BLaER1 (cell line): Measurements from ENCODE around the gene GALNT13.

ENCODE experiments used
- H3K27ac ChIP-seq: shearing (Covaris generic); formaldehyde crosslinking; 2 replicates; pipeline ENCODE4 v1.8.1; 2022
- H3K27me3 ChIP-seq: shearing (Covaris generic); formaldehyde crosslinking; 2 replicates; pipeline ENCODE4 v1.8.1; 2022
- H3K36me3 ChIP-seq: shearing (Covaris generic); formaldehyde crosslinking; 2 replicates; pipeline ENCODE4 v1.8.1; 2022
- H3K4me1 ChIP-seq: shearing (Covaris generic); formaldehyde crosslinking; 2 replicates; pipeline ENCODE4 v1.8.1; 2022
- H3K4me2 ChIP-seq: shearing (Covaris generic); formaldehyde crosslinking; 2 replicates; pipeline ENCODE4 v1.8.1; 2022
- H3K4me3 ChIP-seq: shearing (Covaris generic); formaldehyde crosslinking; 2 replicates; pipeline ENCODE4 v1.8.1; 2022
- H3K9ac ChIP-seq: shearing (Covaris generic); formaldehyde crosslinking; 2 replicates; pipeline ENCODE4 v1.8.1; 2022
- H3K9me3 ChIP-seq: shearing (Covaris generic); formaldehyde crosslinking; 2 replicates; pipeline ENCODE4 v1.8.1; 2022
- H4K20me1 ChIP-seq: shearing (Covaris generic); formaldehyde crosslinking; 2 replicates; pipeline ENCODE4 v1.8.1; 2022
- Cebpa-rat ChIP-seq: shearing (Covaris generic); IDR thresholded peaks from 2 replicates; pipeline ENCODE4 v1.8.1; 2022

The GALNT13 gene

DNA sequence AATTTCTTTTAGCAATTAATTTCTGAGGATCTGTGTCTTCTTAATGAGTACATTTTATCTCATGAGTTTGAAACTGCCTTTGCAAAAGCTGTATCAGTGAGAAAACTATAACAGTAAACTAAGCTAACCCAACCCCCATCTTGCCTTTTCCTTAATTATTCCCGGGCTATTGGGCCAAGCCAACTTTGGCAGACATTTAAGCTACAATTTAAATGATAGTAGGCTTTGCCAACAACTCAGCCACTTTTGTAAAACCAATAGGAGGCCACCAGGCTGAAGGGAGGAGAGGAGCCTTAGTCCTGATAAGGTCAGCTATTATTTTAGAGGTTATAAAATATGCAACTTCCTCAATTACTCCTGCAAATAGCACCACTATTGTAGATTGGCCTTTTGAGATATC lies 608.8 kb downstream of the GALNT13 start:
- Histone ChIP-seq H3K36me3 (no peaks in the 10 kb centered on the region), H3K9me3 (no peaks in the 10 kb centered on the region), H3K27me3 (no peaks in the 10 kb centered on the region), H3K27ac (no peak overlapping the region), H3K4me2 (no peak overlapping the region), H4K20me1 (no peaks in the 10 kb centered on the region), H3K4me1 (no peaks in the 10 kb centered on the region), H3K4me3 (no peak overlapping the region), H3K9ac (no peak overlapping the region)
- no peak for TF ChIP-seq Cebpa-rat

DNA sequence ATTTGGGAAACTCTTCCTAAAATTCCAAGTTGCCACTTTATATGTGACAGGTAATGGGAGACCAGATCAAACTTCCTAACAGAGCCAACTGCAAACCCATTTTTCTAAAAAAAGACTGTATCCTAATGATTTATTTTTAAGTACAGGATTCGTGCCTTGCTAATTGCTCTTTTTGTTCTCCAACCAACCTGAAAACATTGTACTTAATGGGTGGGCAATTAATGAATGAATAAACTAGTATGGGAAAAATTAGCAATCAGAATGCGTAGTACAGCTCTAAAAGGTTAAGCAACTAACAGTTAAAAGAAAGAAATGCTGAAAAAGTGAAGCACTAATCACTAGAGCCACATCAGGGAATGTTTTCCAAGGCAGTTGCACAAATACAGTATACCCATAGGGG lies 609.6 kb downstream of the GALNT13 start:
- no peaks in the 10 kb centered on the region for H3K27me3 ChIP-seq
- no peaks in the 10 kb centered on the region for H3K9me3 ChIP-seq
- no peaks in the 10 kb centered on the region for H3K36me3 ChIP-seq
- H3K4me1 ChIP-seq = no peaks in the 10 kb centered on the region
- no peak overlapping the region for H3K4me2 ChIP-seq
- no peak overlapping the region for H3K27ac ChIP-seq
- TF ChIP-seq Cebpa-rat = no peak
- H3K9ac ChIP-seq = no peak overlapping the region
- H4K20me1 ChIP-seq = no peaks in the 10 kb centered on the region
- no peak overlapping the region for H3K4me3 ChIP-seq

DNA sequence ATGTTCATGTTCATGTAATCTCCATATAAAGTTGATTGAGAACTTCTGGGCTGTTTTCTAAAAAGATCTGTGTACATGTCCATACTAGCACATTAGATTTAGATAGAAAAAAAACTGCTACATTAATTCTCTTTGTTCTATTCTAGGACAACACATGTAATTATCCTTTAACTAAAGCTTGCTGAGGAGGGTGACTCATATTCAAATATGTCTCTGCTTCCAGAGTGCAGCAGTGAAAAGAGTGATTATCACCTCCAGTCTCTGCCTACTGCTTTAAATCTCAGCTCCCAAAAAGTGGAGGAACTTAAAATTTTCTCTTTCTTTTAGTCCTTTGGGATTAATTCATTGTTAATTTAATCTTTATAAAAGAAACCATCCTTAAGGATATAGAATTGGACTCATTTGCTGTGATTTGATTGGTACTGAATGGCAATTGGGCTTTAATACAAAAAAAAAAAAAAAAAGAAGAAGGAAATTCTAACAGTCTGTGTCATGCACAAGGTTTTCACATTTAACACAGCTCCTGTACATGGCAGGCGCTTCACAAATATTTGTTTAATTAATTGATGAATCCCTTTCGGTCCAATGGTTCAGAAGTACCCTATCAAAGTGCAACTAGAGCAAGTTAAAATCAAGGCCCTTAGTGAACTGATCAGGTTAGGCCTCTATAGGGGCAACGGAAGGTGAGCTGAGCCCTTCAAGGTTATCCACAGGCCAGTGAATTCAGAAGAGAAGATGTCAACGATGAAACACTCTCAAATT lies 612.8 kb downstream of the GALNT13 start:
- Histone ChIP-seq H3K4me1 (no peaks in the 10 kb centered on the region), H3K36me3 (no peaks in the 10 kb centered on the region), H3K27ac (no peak overlapping the region), H3K9me3 (no peaks in the 10 kb centered on the region), H4K20me1 (no peaks in the 10 kb centered on the region), H3K4me3 (no peak overlapping the region), H3K27me3 (no peaks in the 10 kb centered on the region), H3K9ac (no peak overlapping the region), H3K4me2 (no peak overlapping the region)
- no peak for TF ChIP-seq Cebpa-rat

DNA sequence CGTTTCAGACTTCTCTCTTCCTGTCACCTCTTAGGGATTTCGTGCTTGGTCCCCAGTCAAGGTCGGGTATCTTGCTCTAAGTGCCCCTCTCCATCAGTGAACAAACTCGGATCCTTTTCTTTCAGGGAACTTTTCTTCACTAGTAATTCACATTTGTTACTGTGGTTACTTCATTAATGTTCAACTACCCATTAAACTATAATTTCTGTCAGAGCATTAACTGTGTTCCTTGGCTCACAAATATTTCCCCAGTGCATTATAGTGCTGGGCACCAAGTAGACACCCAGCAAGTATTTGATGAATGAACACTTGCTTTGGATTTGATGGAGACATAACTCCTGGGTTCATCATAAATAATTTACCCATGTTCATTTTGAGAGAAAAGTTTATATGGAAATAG lies 617.1 kb downstream of the GALNT13 start:
- Histone ChIP-seq H3K9me3 (no peaks in the 10 kb centered on the region), H3K9ac (no peak overlapping the region), H3K4me1 (no peaks in the 10 kb centered on the region), H4K20me1 (no peaks in the 10 kb centered on the region), H3K27ac (no peak overlapping the region), H3K27me3 (no peaks in the 10 kb centered on the region), H3K36me3 (no peaks in the 10 kb centered on the region), H3K4me2 (no peak overlapping the region), H3K4me3 (no peak overlapping the region)
- TF ChIP-seq Cebpa-rat = no peak

DNA sequence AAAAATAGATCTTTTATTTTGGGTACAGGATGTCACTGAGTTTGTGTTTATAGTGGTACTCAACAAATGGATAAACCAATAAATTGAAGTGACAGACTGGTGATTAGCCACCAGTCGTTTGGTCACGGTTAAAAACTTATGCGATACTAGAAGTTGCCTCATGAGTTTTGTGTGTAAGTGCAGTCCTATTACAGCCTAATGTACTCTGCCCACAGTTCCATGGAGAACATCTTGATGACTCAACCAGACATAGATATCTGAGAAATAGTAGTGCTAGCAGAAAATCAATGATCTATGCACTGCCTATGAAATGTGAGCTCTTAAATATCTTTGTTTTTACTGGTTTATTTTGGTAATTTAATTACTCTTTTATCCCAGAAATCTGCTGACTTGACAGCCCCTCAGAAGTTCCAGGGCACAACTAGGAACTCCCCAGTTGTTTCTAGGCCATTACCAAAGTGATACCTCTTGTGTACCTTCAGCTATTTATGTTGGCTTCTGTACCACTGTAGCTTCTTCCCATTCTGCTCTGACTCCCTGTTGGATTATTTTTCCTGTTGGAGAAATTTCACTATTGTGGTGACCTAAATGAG lies 617.6 kb downstream of the GALNT13 start:
- Histone ChIP-seq H3K9ac (no peak overlapping the region), H3K27me3 (no peaks in the 10 kb centered on the region), H3K36me3 (no peaks in the 10 kb centered on the region), H3K4me2 (no peak overlapping the region), H4K20me1 (no peaks in the 10 kb centered on the region), H3K4me1 (no peaks in the 10 kb centered on the region), H3K9me3 (no peaks in the 10 kb centered on the region), H3K27ac (no peak overlapping the region), H3K4me3 (no peak overlapping the region)
- TF ChIP-seq Cebpa-rat = no peak

DNA sequence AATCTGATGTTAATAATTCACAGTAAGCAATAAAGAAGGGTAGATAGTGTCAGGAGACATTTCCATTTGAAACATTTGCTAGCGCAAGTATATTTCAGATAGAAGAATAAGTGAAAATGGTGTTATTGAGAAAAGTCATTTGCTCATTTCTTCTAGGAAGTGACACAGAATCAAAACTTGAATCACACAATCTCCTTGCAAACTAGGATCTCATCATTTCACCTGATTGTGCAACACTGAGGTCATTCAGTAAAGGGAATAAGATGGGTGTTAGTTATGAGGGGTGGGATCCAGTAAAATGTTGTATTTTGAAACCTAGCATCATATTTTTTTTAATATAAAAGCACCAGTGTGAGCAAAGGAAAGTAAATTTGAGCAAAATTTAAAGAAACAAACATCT lies 618.8 kb downstream of the GALNT13 start:
- no peaks in the 10 kb centered on the region for H3K27me3 ChIP-seq
- no peak overlapping the region for H3K4me2 ChIP-seq
- H3K4me1 ChIP-seq = no peaks in the 10 kb centered on the region
- H3K27ac ChIP-seq = no peak overlapping the region
- H3K36me3 ChIP-seq = no peaks in the 10 kb centered on the region
- H3K4me3 ChIP-seq = no peak overlapping the region
- no peaks in the 10 kb centered on the region for H4K20me1 ChIP-seq
- H3K9ac ChIP-seq = no peak overlapping the region
- H3K9me3 ChIP-seq = no peaks in the 10 kb centered on the region
- TF ChIP-seq Cebpa-rat = no peak; the same call in 1 of the 2 replicates

DNA sequence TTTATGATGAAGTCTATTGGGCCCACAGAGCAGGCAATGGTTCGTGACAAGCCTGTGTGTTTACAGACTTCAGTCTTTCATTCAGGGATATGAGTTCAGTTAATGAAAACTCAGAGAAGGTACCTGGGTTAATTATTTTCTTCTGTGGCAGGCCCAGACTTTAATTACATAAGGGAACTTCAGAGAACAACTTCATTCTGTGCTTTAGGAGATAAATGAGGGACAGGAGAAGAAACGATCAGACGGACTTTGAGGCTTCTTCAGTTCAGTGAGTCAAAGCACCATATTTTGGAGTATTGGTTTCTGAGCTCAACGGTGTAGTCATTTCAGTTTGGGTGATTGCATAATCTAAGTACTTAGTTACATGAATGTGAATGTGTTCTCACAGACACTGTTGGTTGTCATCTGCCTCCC lies 623.7 kb downstream of the GALNT13 start:
- no peaks in the 10 kb centered on the region for H3K36me3 ChIP-seq
- H3K4me1 ChIP-seq = no peaks in the 10 kb centered on the region
- no peak overlapping the region for H3K4me2 ChIP-seq
- no peaks in the 10 kb centered on the region for H3K27me3 ChIP-seq
- H3K9me3 ChIP-seq = no peaks in the 10 kb centered on the region
- H3K27ac ChIP-seq = no peak overlapping the region
- TF ChIP-seq Cebpa-rat = no peak
- no peak overlapping the region for H3K9ac ChIP-seq
- H3K4me3 ChIP-seq = no peak overlapping the region
- H4K20me1 ChIP-seq = no peaks in the 10 kb centered on the region

DNA sequence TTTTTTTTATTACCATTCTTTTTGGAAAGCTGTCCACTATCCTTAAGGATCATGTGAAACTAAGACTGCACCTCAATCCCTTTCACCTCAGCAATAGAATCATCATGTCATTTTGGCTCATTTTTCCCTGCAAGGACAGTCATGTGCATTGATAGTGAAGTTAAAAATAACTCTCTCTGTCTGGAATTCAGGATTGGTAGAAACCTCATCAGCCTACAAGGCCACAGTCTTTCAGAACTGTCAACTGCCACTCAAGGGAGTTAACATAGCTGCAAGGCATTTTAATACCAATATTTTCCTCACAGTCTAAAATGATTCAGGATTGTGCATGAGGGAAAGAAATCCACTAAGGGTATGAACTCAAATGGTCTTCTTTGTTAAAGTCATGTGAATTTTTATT lies 625.3 kb downstream of the GALNT13 start:
- no peak for TF ChIP-seq Cebpa-rat
- Histone ChIP-seq H3K4me3 (no peak overlapping the region), H4K20me1 (no peaks in the 10 kb centered on the region), H3K9me3 (no peaks in the 10 kb centered on the region), H3K27me3 (no peaks in the 10 kb centered on the region), H3K9ac (no peak overlapping the region), H3K4me2 (no peak overlapping the region), H3K27ac (no peak overlapping the region), H3K36me3 (no peaks in the 10 kb centered on the region), H3K4me1 (no peaks in the 10 kb centered on the region)
